ENCODE results near the gene WBP2NL.

Gene WBP2NL

GRCh38 chr22:41978732-41979131 is 19.9 kb upstream of the WBP2NL start:
- no peak for DNase-seq (ENCODE audit: low read depth in 2 of 2)

- DNase-seq (ENCODE audit: low read depth in 2 of 2): no peak
Observed at GRCh38 chr22:41979423-41980250, 19.0 kb upstream of the WBP2NL start.

- DNase-seq (ENCODE audit: low read depth in 2 of 2): no peak
Observed at GRCh38 chr22:41982865-41983264, 15.7 kb upstream of the WBP2NL start.

DNA sequence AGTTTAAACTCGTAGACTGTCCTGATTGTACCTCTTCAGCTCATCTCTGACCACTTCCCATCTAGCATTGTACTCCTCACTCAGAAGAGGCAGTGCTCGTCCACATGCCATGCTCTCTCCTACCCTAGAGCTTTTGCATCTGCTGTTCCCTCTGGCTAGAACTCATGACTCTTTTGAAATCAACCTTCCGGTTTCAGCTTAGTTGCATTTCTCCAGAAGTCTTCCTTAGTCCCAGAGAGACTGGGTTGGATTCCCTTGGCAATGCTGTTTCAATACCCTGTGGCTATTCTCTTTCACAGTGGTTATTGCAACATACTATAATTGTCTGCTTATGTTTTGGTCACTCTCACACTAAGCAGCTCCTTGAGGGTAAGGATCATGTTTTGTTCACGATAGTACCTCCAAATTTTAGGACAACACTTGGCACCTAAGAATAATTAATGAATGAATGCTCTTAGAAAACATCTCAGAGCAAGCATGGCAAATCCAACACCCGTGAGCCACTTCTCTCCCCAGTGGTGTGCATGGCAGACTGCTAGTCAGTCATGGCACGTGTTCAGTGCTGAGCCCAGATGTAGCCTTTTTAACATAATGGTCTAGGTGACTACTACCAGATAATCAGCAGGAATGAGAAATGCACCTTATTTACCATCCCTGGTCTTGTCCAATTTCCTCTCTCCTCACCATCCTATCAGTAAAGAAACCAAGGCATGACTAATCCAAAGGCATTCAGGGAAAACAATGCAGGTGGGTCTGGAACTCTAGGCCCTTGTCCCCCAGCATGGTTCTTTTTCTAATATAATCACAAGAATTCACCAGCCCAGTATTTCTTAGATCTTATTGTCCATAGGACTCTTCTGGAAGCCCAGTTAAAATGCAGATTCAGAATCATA is 14.8 kb upstream of the WBP2NL start:
- DNase-seq (ENCODE audit: low read depth in 2 of 2): no peak

DNA sequence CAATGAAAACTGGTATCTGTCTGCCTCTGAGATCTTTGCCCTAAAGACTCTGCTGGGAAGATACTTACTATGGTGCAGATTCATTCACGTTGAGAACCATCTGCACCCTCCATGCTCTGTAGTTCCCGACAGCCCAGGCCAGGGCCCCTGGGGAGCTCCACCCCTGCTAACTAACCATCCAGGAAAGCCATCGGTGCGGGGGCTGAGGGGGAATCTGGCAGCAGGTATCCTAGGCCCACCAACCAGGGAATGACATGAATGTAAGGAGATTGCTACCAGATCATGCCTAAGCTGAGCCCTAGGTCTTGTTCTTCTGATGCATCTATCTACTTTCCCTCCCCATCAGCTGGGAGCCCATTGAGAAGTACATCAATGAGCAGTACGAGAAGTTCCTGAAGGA is 11.3 kb upstream of the WBP2NL start:
- no peak for DNase-seq (ENCODE audit: low read depth in 2 of 2)

- DNase-seq (ENCODE audit: low read depth in 2 of 2): no peak
Observed at GRCh38 chr22:41989246-41989645, 9.3 kb upstream of the WBP2NL start.

DNA sequence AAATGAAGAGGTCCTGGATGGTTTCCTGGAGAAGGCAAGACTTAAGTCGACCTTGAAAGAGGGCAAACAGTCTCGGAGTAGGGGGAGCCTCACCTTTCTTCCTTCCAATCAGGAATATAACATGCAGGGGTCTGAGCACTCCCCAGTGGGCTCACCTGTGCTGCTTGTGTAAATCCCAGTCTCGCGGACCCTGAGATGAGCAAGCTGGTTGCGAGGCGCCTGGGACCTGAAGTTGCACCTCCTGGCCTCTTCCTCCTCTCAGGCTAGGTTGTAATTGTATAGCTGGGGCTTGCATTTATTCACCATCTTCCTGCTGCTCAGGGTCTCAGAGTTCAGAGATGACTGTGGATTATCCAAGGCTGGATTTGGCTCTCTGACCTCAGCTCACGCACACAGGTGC is 7.5 kb upstream of the WBP2NL start:
- no peak for DNase-seq (ENCODE audit: low read depth in 2 of 2)

GRCh38 chr22:41992496-41992895 is 6.1 kb upstream of the WBP2NL start:
- DNase-seq (ENCODE audit: low read depth in 2 of 2): no peak

- DNase-seq (ENCODE audit: low read depth in 2 of 2): no peak
Observed at GRCh38 chr22:41995211-41995610, 3.4 kb upstream of the WBP2NL start.

- no peak for DNase-seq (ENCODE audit: low read depth in 2 of 2)
Observed at GRCh38 chr22:41996826-41997225, 1.8 kb upstream of the WBP2NL start.

DNA sequence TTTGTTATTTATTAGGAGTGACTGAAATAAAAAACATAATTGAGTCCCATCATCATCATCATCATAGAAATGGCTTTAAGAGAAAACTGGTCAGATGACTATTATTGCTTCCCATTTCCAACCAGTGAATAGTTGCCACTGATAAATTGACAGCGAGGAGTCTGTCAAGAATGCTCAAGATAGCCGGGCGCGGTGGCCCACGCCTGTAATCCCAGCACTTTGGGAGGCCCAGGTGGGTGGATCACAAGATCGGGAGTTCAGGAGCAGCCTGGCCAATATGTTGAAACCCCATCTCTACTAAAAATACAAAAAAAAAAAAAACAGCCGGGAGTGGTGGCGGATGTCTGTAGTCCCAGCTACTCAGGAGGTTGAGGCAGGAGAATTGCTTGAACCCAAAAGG is 1.9 kb downstream of the WBP2NL start:
- DNase-seq (ENCODE audit: low read depth in 2 of 2): no peak

DNA sequence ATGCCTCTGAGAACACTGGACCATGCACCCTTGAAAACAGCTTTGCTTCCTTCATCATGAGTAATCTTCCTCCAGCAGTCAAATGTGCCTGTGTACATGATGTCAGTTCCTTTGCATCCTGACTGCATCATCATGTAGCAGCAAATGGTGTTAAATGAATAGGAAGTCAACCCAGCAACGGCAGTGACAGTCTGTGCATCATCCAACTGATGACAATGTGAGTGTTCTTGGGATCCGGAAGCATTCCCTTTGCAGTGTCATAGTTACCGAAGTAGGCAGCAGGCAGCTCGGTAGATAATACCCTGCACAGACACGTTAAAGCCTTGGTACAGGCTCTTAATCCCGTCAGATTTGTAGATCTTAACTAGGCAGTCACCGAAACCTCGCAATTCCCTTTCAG is 2.5 kb downstream of the WBP2NL start:
- no peak for DNase-seq (ENCODE audit: low read depth in 2 of 2)

DNA sequence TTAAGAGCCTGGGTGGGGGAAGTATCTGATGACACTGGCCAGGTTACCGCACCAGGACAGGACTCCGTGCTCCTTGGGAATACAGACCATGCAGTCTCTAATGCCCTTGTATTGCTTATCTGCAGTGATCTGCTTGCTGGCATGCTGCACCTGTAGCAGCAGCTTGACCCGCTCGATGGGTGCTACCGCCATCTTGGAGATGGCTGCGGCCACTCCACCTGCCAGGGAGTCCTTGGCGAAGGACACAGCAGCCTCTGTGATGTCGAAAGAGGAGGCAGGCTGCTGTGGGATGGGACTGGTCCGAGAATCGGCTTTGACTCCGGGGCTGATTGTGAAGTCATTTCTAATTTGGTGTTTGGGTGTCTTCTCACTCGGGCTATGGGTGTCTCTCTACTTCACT is 3.1 kb downstream of the WBP2NL start:
- DNase-seq (ENCODE audit: low read depth in 2 of 2): no peak

GRCh38 chr22:42007922-42008321 is 9.3 kb downstream of the WBP2NL start:
- no peak for DNase-seq (ENCODE audit: low read depth in 2 of 2)

GRCh38 chr22:42010778-42011177 is 12.2 kb downstream of the WBP2NL start:
- no peak for DNase-seq (ENCODE audit: low read depth in 2 of 2)

GRCh38 chr22:42013385-42013784 is 14.8 kb downstream of the WBP2NL start:
- DNase-seq (ENCODE audit: low read depth in 2 of 2): no peak

DNA sequence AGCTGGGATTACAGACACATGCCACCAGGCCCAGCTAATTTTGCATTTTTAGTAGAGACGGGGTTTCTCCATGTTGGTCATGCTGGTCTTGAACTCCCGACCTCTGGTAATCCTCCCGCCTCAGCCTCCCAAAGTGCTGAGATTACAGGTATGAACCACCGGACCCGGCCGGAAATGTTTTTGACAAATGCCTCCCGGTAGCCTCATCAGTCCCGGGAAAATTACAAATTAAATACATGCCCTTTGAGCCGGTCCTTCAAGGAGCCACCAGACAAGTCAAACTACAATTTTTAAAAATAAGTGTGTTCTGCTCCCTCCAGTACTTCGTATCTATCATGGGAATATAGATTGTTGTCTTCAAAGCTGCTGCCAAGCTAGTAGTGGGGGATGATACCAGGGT is 17.5 kb downstream of the WBP2NL start:
- DNase-seq (ENCODE audit: low read depth in 2 of 2): no peak

- DNase-seq (ENCODE audit: low read depth in 2 of 2): no peak
Observed at GRCh38 chr22:42018224-42018623, 19.6 kb downstream of the WBP2NL start.

GRCh38 chr22:42021571-42021970 is 23.0 kb downstream of the WBP2NL start:
- DNase-seq (ENCODE audit: low read depth in 2 of 2): no peak

GRCh38 chr22:42022162-42022847 is 23.7 kb downstream of the WBP2NL start:
- no peak for DNase-seq (ENCODE audit: low read depth in 2 of 2)

DNA sequence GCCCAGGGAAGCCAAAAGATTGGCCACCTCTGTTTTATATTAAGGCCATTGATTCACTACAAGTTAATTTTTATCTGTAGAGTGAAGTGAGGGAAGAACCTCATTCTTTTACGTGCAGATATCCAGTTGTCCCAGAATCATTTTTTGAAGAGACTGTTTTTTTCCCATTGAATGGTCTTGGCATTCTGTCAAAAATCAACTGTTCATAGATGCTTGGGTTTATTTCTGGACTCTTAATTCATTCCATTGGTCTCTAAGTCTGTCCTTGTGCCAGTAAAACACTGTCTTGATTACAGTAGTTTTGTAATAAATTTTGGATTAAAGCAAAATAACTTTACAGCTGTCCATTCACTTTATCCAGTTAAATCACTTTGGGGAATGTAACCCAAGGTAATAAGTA is 26.8 kb downstream of the WBP2NL start:
- no peak for DNase-seq (ENCODE audit: low read depth in 2 of 2)

DNA sequence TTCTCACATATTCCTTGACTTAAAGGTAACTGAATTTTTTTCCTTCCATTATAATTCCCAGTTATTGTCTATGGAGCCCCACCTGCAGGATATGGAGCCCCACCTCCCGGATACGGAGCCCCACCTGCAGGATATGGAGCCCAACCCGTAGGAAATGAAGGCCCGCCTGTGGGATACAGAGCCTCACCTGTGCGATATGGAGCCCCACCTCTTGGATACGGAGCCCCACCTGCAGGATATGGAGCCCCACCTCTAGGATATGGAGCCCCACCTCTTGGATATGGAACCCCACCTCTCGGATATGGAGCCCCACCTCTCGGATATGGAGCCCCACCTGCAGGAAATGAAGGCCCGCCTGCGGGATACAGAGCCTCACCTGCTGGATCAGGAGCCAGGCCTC is 28.1 kb downstream of the WBP2NL start:
- DNase-seq (ENCODE audit: low read depth in 2 of 2): no peak
